Endothelial cell (in vitro differentiated cells): ENCODE measurements around the gene SDR42E1. TPM values are rescaled to one million over a fixed set of nuclear protein-coding genes. Genes with fewer than 3 reads are reported as not detected.

Experiments
- DNase-seq: peaks from one replicate; pipeline ENCODE4 v3.0.0; 2021; ENCODE audit warnings: low spot score
- H3K27ac Mint-ChIP-seq: one replicate; pipeline ENCODE4 v1.8.0; 2021; ENCODE audit warnings: mixed read lengths, inconsistent platforms; ENCODE audit not compliant: unreplicated experiment
- H3K27me3 Mint-ChIP-seq: one replicate; pipeline ENCODE4 v1.8.0; 2021; ENCODE audit warnings: mild to moderate bottlenecking, moderate library complexity, mixed read lengths, inconsistent platforms; ENCODE audit not compliant: unreplicated experiment
- H3K36me3 Mint-ChIP-seq: one replicate; pipeline ENCODE4 v1.8.0; 2021; ENCODE audit warnings: mild to moderate bottlenecking, low read depth, mixed read lengths, inconsistent platforms; ENCODE audit not compliant: unreplicated experiment
- H3K4me1 Mint-ChIP-seq: one replicate; pipeline ENCODE4 v1.8.0; 2021; ENCODE audit warnings: mild to moderate bottlenecking, mixed read lengths, inconsistent platforms; ENCODE audit not compliant: unreplicated experiment
- H3K4me3 Mint-ChIP-seq: one replicate; pipeline ENCODE4 v1.8.0; 2021; ENCODE audit warnings: mild to moderate bottlenecking, mixed read lengths, inconsistent platforms; ENCODE audit not compliant: unreplicated experiment
- H3K9me3 Mint-ChIP-seq: one replicate; pipeline ENCODE4 v1.8.0; 2021; ENCODE audit warnings: mixed read lengths, inconsistent platforms; ENCODE audit not compliant: unreplicated experiment
- total RNA-seq: library from RNA; stranded (reverse); fragmentation: NEBNext Ultra II Directional; extraction: Animal tissue kit (Norgen Biotek cat#: 25700); gene quantifications from one replicate; pipeline ENCODE4 v1.2.1, GENCODE V29; 2021; ENCODE audit not compliant: unreplicated experiment
- TF ChIP-seq, protein P1 (sequence below): fragments of 200-600 bp; sonication (generic); IDR thresholded peaks from one replicate; pipeline ENCODE4 v1.5.0; 2021; ENCODE audit warnings: antibody characterized with exemption; ENCODE audit not compliant: unreplicated experiment

The SDR42E1 gene
- total RNA-seq, 1 donor from 2014 or later: 0.74 TPM

GRCh38 chr16:81951564-81951963, 59.7 kb downstream of the SDR42E1 start:
- Mint-ChIP-seq H3K27me3 (no peaks in the 10 kb centered on the region), H3K27ac (no peak overlapping the region), H3K9me3 (no peaks in the 10 kb centered on the region), H3K4me3 (no peak overlapping the region), H3K4me1 (no peaks in the 10 kb centered on the region), H3K36me3 (peaks cover 16% of the 10 kb centered on the region)
- DNase-seq: no peak
- TF ChIP-seq, protein P1, sequence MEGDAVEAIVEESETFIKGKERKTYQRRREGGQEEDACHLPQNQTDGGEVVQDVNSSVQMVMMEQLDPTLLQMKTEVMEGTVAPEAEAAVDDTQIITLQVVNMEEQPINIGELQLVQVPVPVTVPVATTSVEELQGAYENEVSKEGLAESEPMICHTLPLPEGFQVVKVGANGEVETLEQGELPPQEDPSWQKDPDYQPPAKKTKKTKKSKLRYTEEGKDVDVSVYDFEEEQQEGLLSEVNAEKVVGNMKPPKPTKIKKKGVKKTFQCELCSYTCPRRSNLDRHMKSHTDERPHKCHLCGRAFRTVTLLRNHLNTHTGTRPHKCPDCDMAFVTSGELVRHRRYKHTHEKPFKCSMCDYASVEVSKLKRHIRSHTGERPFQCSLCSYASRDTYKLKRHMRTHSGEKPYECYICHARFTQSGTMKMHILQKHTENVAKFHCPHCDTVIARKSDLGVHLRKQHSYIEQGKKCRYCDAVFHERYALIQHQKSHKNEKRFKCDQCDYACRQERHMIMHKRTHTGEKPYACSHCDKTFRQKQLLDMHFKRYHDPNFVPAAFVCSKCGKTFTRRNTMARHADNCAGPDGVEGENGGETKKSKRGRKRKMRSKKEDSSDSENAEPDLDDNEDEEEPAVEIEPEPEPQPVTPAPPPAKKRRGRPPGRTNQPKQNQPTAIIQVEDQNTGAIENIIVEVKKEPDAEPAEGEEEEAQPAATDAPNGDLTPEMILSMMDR: no peak

- Mint-ChIP-seq H3K36me3 (peaks cover 13% of the 10 kb centered on the region), H3K4me3 (no peak overlapping the region), H3K27me3 (no peaks in the 10 kb centered on the region), H3K27ac (no peak overlapping the region), H3K4me1 (no peaks in the 10 kb centered on the region), H3K9me3 (no peaks in the 10 kb centered on the region)
- DNase-seq: no peak
- TF ChIP-seq, protein P1: no peak
These were observed 65.1 kb downstream of the SDR42E1 start for GRCh38 chr16:81946206-81946605.

- TF ChIP-seq, protein P1: no peak
- H3K27me3 Mint-ChIP-seq: no peaks in the 10 kb centered on the region
- H3K9me3 Mint-ChIP-seq: no peaks in the 10 kb centered on the region
- no peak overlapping the region for H3K27ac Mint-ChIP-seq
- peaks cover 13% of the 10 kb centered on the region for H3K36me3 Mint-ChIP-seq
- no peak overlapping the region for H3K4me3 Mint-ChIP-seq
- DNase-seq: no peak
- no peaks in the 10 kb centered on the region for H3K4me1 Mint-ChIP-seq
These were observed 65.6 kb downstream of the SDR42E1 start for GRCh38 chr16:81945665-81946064.

GRCh38 chr16:81942007-81942601, 69.2 kb downstream of the SDR42E1 start:
- Mint-ChIP-seq H3K4me1 (no peaks in the 10 kb centered on the region), H3K27ac (no peak overlapping the region), H3K27me3 (no peaks in the 10 kb centered on the region), H3K9me3 (no peaks in the 10 kb centered on the region), H3K36me3 (peaks cover 10% of the 10 kb centered on the region), H3K4me3 (no peak overlapping the region)
- TF ChIP-seq, protein P1: no peak
- DNase-seq: no peak

DNA sequence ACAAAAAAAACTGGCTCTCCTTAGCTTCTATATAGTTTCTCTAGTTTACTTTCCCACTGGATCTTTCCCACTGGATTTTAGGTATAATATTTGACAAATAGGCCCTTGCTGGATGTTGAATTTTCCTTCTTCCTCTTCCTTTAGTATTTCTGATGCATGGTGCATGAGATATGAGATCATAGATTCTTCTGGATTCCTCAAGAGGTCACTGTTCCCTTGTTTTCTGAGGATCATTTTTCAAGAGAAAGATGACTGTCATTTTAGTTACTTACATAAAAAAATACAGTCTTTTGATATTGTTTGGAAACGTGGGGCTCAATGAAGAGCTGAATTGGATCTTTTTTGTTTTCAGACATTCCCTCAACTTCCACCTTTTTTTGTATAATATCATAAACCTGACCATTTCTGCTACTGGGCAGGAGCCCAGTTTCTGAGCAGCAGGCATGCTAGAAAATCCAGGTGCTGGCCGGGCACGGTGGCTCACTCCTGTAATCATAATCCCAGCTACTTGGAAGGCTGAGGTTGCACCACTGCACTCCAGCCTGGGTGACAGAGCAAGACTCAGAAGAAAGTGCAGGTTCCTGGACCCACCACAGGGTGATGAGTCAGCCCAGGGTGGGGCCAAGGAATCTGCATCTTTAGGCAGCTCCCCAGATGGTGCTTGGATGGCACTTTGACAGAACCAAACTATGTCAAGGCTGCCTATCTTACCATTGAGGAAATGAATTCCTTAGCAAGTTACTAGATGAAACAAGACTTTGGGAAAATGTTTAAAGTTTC, 70.3 kb downstream of the SDR42E1 start:
- H3K36me3 Mint-ChIP-seq: peaks cover 12% of the 10 kb centered on the region
- no peaks in the 10 kb centered on the region for H3K4me1 Mint-ChIP-seq
- no peak overlapping the region for H3K4me3 Mint-ChIP-seq
- H3K9me3 Mint-ChIP-seq: no peaks in the 10 kb centered on the region
- no peak for DNase-seq
- no peak overlapping the region for H3K27ac Mint-ChIP-seq
- no peaks in the 10 kb centered on the region for H3K27me3 Mint-ChIP-seq
- TF ChIP-seq, protein P1: peak; percentile 52
